ENCODE data around the gene EXOC6.

Gene EXOC6

GRCh38 chr10:92848441-92849233 lies at the start of gene EXOC6:
TSS of gene EXOC6 (plus strand) at chr10:92848520. CDS start at chr10:92848534, 14 bp downstream.
- peak; percentile 69 to 75 for DNase-seq (ENCODE audit: low read depth in 2 of 2)

DNA sequence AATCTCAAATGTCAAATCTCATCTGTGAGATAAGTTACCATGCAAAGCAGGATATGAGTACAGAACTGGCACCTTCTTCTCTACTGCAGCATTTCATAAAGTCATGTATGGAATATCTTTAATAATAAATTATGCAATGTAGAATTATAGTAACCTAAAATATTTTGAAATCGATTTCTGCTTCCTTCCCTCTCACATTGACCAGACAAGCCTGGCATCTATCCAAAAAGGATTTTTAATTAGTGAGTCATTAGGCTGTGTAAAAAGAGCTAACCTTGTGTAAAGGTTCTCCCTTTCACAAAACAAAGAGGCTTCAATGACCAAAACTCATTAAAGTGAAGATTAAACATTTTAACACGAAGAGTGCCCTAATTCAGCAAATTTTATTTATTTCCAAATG lies 48.8 kb upstream of the EXOC6 start:
- no peak for DNase-seq (ENCODE audit: low read depth in 2 of 2)

DNA sequence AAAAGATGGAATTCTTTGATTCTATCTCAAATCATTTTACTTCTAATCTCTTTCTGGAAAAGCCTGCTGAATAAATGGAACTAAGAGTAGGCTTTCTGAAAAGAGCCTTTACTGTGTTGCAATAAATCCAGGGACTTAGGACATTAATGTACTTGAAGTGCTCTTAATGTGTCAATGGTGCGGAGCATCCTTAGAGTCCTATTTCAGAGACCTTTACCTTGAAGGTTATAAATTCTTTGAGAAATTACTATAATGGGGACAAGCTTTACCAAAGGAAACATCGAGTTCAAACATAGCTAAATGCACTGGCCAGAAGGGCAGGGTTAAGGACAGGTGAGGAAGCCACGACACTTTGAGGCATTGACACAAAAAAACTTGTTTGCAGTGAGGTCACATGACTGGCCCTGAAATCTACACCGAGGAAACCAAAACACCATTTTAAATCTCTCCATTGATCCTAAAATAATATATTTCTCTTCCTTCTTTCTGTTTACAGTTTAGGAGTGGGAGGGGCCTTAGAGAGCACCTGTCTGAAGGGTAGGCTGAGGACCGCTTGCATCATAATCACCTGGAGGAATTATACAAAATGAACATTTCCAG lies 48.1 kb upstream of the EXOC6 start:
- no peak for DNase-seq (ENCODE audit: low read depth in 2 of 2)

DNA sequence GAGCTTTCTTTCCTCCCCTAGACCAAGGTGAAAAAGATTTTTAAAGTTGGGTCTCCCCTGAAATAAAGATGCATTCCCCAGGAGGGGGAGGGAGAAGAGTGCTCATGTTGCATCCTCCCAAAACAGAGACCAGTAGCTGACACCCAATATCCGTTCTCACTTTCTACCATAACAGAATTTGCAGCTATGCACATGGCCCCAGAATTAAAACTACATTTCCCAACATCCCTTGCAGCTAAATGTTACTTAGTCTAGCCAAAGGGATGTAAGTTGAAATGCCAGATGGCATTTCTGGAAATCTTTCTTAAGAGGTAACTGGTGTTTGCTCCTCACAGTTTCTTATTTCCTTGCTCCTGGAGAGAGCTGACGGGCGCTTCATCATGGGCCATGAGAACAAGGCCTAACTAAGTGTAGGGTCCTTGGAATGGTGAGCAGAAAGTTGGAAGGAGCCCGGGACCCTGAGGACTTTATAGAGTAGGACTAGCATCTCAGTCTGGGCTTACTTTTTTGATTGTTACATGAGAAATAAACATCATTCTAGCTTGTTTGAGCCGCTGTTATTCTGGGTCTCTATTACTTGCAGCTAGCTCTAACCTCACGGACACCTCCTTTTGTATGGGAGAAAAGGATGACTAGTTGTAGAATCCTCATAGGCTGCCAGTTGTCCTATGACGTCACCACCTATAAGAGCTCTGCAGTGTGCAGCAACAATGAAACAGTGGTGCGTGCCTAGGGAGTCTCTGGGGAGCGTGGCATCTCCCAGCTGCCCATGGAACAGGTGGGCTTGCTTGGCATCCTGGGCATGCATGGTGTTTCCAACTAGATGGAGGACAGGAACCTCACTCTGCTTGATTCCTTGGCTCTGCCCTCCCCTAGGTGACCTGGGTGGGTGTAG lies 46.1 kb upstream of the EXOC6 start:
- DNase-seq (ENCODE audit: low read depth in 2 of 2): no peak

DNA sequence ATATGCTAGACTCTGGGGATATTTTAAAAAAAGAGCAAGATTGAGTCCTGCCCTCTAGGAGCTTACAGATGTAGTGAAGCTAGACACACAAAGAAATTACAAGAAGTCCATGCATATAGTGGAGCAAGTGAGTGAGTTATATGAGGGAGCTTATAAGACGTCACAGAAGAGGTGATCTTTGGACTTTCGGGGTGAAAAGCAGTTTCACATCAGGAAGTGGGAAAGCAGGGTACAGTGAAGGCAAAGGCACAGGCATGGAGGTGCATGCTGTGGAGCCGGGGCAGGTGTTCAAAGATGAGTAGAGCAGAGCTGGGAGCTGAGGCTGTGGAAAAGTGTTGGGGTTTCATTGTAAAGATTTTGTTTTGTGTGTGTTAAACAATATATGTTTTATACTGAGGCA lies 38.5 kb upstream of the EXOC6 start:
- DNase-seq (ENCODE audit: low read depth in 2 of 2): no peak

GRCh38 chr10:92810934-92811532 lies 37.3 kb upstream of the EXOC6 start:
- no peak for DNase-seq (ENCODE audit: low read depth in 2 of 2)

- no peak for DNase-seq (ENCODE audit: low read depth in 2 of 2)
These were observed 36.3 kb upstream of the EXOC6 start for GRCh38 chr10:92811986-92812385.

- no peak for DNase-seq (ENCODE audit: low read depth in 2 of 2)
These were observed 34.3 kb upstream of the EXOC6 start for GRCh38 chr10:92813979-92814378.

DNA sequence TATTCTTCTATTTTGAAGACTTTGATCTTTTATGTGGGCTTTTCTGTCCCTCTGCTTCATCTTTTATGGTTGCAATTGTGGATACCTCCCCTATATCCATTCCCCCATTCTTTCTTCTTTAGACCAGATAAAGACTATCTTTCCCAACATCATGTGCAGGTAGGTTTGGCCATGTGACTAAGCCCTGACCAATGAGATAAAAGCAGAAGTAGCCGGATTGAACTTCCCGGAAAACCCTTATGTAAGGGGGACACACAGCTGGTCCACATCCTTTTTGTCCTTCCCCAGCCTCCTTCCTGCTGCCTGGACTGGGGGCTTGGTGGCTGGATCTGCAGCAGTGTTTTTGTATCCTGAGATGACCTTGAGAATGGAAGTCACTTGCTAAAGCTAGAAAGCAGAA lies 33.5 kb upstream of the EXOC6 start:
- no peak for DNase-seq (ENCODE audit: low read depth in 2 of 2)

GRCh38 chr10:92816091-92816531 lies 32.2 kb upstream of the EXOC6 start:
- no peak for DNase-seq (ENCODE audit: low read depth in 2 of 2)

DNA sequence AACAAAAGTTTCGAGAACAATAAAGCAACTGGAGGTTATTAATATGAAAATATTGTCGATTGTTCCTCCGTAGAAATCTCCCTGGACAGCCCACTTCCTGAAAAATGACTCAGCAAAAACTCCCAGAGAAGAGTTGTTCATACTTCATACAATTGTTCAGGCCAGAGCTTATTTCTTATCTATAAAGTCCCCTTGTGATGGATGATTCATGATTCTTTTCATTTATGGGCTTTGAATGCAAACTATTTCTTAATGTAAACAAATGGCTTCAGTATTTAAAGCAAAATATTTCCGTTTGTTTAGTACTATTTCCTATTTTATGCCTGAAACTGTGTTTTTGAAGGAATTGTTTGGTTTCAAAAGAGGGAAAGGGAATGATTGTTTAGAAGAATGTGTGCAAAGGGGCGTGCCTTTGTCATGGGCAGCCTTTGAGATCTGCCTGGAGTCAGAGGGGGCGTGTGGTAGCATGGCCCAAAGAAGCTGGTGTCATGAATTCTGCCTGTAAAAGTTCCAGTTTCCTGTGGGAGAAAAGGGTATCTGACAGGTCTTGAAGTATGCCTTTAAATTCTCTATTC lies 26.2 kb upstream of the EXOC6 start:
- no peak for DNase-seq (ENCODE audit: low read depth in 2 of 2)

DNA sequence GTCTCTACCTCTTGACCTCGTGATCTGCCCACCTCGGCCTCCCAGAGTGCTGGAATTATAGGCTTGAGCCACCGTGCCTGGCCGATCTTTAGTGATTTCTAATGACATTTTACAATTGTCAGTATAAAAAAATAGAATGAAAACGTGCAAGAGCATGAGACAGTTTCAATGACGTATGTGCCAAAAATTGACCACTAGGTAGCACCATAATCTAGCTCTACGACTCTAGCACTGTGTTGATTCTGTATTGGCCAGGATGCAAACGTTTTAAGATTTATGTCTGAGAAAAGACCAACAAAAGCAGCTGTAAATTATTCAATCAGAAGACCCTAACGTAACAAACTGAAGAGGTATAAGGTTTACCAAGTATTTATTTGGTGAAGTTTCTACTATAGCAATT lies 25.4 kb upstream of the EXOC6 start:
- no peak for DNase-seq (ENCODE audit: low read depth in 2 of 2)

GRCh38 chr10:92826061-92826460 lies 22.3 kb upstream of the EXOC6 start:
- no peak for DNase-seq (ENCODE audit: low read depth in 2 of 2)

DNA sequence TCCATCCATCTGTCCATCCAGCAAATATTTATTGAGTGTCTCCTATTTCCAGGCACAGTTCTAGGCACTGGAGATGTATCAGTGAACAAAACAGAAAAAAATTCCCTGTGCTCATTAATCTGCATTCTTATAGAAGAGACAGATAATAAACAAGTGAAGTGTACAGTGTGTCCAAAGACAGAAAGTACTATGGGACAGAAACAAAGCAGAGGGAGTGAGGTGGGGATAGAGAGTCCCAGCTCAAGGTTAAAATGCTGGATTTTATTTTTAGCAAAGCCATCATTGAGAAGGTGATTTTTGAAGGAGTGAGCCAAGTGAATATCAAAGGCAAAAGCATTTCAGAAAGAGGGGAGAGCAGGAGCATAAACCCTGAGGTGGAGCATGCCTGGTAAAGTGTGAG lies 21.8 kb upstream of the EXOC6 start:
- no peak for DNase-seq (ENCODE audit: low read depth in 2 of 2)

- no peak for DNase-seq (ENCODE audit: low read depth in 2 of 2)
These were observed 19.1 kb upstream of the EXOC6 start for GRCh38 chr10:92829042-92829785.

DNA sequence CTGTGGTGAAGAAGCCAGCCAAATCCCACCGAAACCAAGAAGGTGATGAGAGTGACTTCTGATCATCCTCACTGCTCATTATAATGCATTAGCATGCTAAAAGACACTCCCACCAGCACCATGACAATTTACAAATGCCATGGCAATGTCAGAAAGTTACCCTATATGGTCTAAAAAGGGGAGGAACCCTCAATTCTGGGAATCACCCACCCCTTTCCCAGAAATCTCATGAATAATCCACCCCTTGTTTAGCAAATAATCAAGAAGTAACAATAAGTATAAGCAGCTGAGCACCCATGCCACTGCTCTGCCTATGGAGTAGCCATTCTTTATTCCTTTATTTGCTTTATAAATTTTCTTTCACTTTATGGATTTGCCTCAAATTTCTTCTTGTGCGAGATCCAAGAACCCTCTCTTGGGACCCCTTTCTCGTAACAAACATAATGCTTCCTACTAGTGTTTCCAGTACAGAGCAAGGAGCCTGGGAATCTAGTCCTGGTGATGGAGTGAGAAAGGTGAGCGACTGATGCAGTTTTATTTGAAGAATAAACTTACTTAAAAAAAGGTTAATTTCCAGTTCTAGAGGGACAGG lies 18.4 kb upstream of the EXOC6 start:
- DNase-seq (ENCODE audit: low read depth in 2 of 2): no peak

DNA sequence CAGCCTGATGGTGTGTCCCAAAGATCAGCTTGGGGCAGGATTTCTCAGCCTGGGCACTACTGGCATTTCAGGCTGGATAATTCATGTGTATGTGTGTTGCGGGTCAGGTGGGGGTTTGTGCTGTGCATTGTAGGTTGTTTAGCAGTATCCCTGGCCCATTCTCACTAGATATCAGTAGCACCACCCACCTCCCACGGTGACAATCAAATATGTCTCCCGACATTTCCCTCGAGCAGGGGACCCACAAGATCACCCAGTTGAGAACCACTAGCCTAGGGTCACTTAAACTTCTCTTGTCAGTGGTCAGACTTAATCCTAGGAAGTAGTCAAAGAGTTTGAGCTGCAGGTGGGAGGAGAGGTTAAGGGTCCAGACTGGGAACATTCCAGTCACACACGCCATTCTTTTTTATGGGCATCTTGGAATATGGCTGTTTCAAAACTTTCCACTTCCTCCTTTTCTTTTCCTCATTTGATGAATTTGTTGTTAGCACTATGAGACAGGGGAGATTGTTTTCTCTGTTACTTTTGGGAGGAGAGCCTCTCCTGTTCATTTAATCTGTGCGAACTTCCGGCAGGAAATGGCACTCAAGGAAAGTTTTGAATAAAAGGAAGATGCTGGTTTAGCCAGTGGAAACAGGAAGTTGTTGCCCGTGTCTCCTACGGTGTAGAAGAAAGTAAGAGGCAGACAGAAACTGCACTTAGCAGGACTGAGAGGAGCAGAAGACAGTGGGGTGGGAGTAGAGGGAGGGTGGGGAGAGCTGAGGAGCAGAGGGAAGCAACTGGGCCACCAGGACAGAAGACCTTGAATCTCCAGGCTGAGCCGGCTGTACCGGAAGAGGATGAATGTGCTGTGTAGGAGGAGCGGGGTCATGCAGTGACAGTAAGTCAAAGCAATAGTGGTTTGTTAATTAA lies 17.6 kb upstream of the EXOC6 start:
- no peak for DNase-seq (ENCODE audit: low read depth in 2 of 2)

GRCh38 chr10:92832121-92832520 lies 16.2 kb upstream of the EXOC6 start:
- no peak for DNase-seq (ENCODE audit: low read depth in 2 of 2)

GRCh38 chr10:92832998-92833650 lies 15.2 kb upstream of the EXOC6 start:
- DNase-seq (ENCODE audit: low read depth in 2 of 2): no peak
